Stimulated activated effector memory CD8-positive, alpha-beta T cell treated with anti-CD3 and anti-CD28 coated beads, Interleukin-12 subunit alpha, Interleukin-12 subunit beta, amount 100 ng/mL, for 72 hours (primary cell): ENCODE results near the gene DXO.

Source experiments
- ATAC-seq: fragments of 150-1000 bp; cut with Tn5 transposase; 2 replicates; pipeline ENCODE4 v1.10.0; 2021
- DNase-seq, 2 donors: peaks; one replicate each; pipeline ENCODE4 v3.0.0; 2021 to 2022; ENCODE audit warnings: low spot score in 2 of 2
- H3K27ac Mint-ChIP-seq: one replicate; pipeline ENCODE4 v1.8.0; 2022; ENCODE audit warnings: mild to moderate bottlenecking, mixed read lengths
- H3K36me3 Mint-ChIP-seq: one replicate; pipeline ENCODE4 v1.8.0; 2022; ENCODE audit warnings: mild to moderate bottlenecking, mixed read lengths
- H3K4me1 Mint-ChIP-seq: one replicate; pipeline ENCODE4 v1.8.0; 2022; ENCODE audit warnings: mixed read lengths
- H3K4me3 Mint-ChIP-seq: one replicate; pipeline ENCODE4 v1.8.0; 2022; ENCODE audit warnings: mild to moderate bottlenecking, mixed read lengths
- H3K9me3 Mint-ChIP-seq: one replicate; pipeline ENCODE4 v1.8.0; 2022; ENCODE audit warnings: mixed read lengths

The DXO gene

DNA sequence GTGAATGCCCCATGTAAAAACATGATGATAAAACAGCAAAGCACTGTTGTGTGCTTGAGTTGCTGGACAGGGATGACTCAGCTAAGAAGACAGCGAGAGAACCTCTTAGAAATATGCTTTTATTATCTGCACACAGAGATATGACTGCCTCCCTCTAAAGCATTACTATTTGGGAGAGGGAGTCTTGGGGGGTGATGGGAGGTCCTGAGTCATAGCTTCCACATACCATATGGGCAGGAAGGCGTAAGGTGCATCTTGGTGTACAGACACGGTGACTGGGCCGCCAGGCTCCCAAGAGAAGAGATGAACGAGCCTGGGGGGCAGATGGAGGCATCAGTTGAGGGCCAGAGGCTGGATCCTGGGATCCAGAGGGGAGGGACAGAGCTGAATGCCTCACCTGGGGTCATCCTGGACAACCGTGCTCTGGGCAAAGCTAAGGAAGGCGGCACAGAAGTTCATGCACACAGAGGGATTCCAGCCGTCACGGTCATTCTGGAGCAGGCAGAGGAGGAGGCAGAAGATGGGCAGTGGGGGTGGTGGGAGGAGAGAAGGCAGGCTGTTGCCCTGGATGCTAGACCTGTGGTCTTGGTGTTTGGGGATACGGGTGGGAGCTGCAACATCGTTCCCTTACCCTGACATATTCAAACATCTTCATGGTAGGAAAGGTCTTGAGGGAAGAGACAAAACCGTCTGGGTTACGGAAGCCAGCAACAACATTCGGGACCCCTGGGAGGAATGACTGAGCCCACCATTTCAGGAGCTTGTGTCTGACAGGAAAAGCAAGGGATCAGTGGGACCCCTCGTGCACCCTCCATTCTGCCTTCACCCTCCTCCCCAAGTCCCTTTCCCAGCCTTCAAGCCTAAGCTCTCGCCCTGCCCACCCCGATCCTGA is 2.0 kb downstream of the DXO start:
- no peak for DNase-seq
- no peak for ATAC-seq
- peak overlapping the region; percentile 99 for H3K27ac Mint-ChIP-seq
- H3K4me3 Mint-ChIP-seq, result peak overlapping the region; percentile 85
- H3K36me3 Mint-ChIP-seq, result peaks cover 90% of the 10 kb centered on the region
- no peaks in the 10 kb centered on the region for H3K9me3 Mint-ChIP-seq
- peaks cover 65% of the 10 kb centered on the region for H3K4me1 Mint-ChIP-seq

GRCh38 chr6:31968791-31969711 is 2.9 kb downstream of the DXO start:
- no peak for DNase-seq
- Mint-ChIP-seq H3K4me3 (peak overlapping the region; percentile 85), H3K9me3 (no peaks in the 10 kb centered on the region), H3K27ac (peak overlapping the region; percentile 99), H3K4me1 (peaks cover 61% of the 10 kb centered on the region), H3K36me3 (peaks cover 93% of the 10 kb centered on the region)
- ATAC-seq, result no peak

- DNase-seq (no peak), ATAC-seq (no peak)
- H3K4me3 Mint-ChIP-seq, result no peak overlapping the region
- H3K4me1 Mint-ChIP-seq, result peaks cover 54% of the 10 kb centered on the region
- H3K27ac Mint-ChIP-seq, result peak overlapping the region; percentile 78
- no peaks in the 10 kb centered on the region for H3K9me3 Mint-ChIP-seq
- peaks cover 98% of the 10 kb centered on the region for H3K36me3 Mint-ChIP-seq
Measured at GRCh38 chr6:31968326-31968725, 3.6 kb downstream of the DXO start.

DNA sequence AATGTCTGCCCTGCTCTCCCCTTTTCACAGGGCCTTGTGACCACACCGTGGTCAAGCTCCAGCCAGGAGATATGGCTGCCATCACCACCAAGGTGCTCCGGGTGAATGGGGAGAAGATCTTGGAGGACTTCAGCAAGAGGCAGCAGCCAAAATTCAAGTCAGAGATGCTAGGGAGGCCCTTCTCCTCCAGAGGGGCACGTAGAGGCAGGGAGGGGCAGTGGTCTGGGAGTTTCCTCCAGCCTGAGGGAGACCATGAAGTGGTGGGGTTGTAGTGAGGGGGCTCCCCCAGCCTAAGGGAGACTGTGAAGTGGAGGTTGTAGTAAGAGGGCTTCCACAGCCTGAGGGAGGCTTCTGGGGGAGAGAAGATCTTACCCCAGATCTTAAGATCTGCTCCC is 4.0 kb downstream of the DXO start:
- Mint-ChIP-seq H3K27ac (peak overlapping the region; percentile 78), H3K9me3 (no peaks in the 10 kb centered on the region), H3K4me1 (peaks cover 49% of the 10 kb centered on the region), H3K4me3 (no peak overlapping the region), H3K36me3 (peaks cover 100% of the 10 kb centered on the region)
- DNase-seq, result no peak
- no peak for ATAC-seq

DNA sequence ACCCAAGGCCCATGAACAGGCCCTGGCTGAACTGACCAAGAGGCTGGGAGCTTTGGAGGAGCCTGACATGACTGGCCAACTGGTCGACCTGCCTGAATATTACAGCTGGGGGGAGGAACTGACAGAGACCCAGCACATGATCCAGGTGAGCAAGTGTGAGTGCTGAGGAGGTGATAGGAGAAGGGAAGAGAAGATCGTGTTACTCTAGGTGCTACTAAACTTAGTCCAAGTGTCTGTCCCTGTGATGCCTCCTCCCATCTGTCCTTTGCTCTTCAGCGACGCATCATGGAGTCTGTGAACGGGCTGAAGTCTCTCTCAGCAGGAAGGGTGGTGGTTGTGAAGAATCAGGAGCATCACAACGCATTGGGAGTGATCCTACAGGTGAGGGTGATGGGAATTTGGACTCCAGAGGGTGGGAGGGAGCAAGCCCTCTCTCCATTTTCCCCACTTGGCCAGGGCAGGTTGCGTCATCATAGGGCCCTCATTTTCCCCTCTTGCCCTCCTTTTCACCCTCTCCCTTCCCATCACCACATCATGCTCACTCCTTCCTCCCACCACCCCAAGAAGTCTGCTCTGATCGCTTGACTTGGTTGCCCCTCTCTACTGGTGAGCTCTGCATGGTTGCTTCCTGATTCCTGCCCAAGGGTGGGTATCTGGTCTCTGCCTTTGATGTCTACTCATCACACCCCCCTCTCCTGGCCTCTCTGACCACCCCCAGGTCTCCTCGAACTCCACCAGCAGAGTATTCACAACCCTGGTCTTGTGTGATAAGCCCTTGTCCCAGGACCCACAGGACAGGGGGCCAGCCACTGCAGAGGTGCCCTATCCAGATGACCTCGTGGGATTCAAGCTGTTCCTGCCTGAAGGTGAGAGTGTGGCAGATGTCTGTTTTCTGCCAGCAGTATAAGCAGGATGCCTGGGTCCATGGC is 4.7 kb downstream of the DXO start:
- Mint-ChIP-seq H3K9me3 (no peaks in the 10 kb centered on the region), H3K36me3 (peaks cover 100% of the 10 kb centered on the region)
- no peak for ATAC-seq

DNA sequence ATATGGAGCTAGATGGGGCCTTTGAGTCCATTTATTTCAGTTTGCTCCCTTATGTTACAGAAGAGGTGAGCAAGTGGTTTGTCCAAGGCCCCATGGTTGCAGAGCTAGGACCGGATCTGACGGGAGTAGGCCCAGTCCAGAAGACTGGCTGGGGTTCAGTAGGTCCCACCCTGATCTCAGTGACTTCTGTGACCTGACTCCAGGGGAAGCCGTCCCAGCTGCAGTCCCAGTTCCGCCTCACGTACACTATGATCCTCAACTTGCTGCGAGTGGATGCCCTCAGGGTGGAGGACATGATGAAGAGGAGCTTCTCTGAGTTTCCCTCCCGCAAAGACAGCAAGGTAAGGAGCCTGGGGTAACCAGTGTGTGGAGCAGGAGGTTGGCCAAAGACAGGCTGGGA is 5.4 kb downstream of the DXO start:
- DNase-seq, result no peak
- no peaks in the 10 kb centered on the region for H3K9me3 Mint-ChIP-seq
- H3K27ac Mint-ChIP-seq, result peak overlapping the region; percentile 78
- peaks cover 100% of the 10 kb centered on the region for H3K36me3 Mint-ChIP-seq
- H3K4me1 Mint-ChIP-seq, result peaks cover 46% of the 10 kb centered on the region
- H3K4me3 Mint-ChIP-seq, result no peak overlapping the region
- no peak for ATAC-seq

More for the DNA sequence above, 4.7 kb downstream of the DXO start:
- peak overlapping the region; percentile 78 for H3K27ac Mint-ChIP-seq
- no peak for DNase-seq
- peaks cover 45% of the 10 kb centered on the region for H3K4me1 Mint-ChIP-seq
- H3K4me3 Mint-ChIP-seq, result no peak overlapping the region

- Mint-ChIP-seq H3K9me3 (no peaks in the 10 kb centered on the region), H3K4me3 (no peak overlapping the region), H3K36me3 (peaks cover 100% of the 10 kb centered on the region), H3K27ac (peak overlapping the region; percentile 78), H3K4me1 (peaks cover 46% of the 10 kb centered on the region)
- no peak for DNase-seq
- ATAC-seq, result no peak
Measured at GRCh38 chr6:31965700-31966099, 6.2 kb downstream of the DXO start.

GRCh38 chr6:31963921-31964320 is 8.0 kb downstream of the DXO start:
- H3K27ac Mint-ChIP-seq, result peak overlapping the region; percentile 52
- peaks cover 50% of the 10 kb centered on the region for H3K4me1 Mint-ChIP-seq
- ATAC-seq (no peak), DNase-seq (no peak)
- no peaks in the 10 kb centered on the region for H3K9me3 Mint-ChIP-seq
- peaks cover 94% of the 10 kb centered on the region for H3K36me3 Mint-ChIP-seq
- no peak overlapping the region for H3K4me3 Mint-ChIP-seq

GRCh38 chr6:31961616-31962015 is 10.3 kb downstream of the DXO start:
- no peak overlapping the region for H3K4me3 Mint-ChIP-seq
- H3K27ac Mint-ChIP-seq, result peak overlapping the region; percentile 96
- peaks cover 91% of the 10 kb centered on the region for H3K36me3 Mint-ChIP-seq
- DNase-seq (no peak), ATAC-seq (no peak)
- peaks cover 53% of the 10 kb centered on the region for H3K4me1 Mint-ChIP-seq
- H3K9me3 Mint-ChIP-seq, result no peaks in the 10 kb centered on the region

DNA sequence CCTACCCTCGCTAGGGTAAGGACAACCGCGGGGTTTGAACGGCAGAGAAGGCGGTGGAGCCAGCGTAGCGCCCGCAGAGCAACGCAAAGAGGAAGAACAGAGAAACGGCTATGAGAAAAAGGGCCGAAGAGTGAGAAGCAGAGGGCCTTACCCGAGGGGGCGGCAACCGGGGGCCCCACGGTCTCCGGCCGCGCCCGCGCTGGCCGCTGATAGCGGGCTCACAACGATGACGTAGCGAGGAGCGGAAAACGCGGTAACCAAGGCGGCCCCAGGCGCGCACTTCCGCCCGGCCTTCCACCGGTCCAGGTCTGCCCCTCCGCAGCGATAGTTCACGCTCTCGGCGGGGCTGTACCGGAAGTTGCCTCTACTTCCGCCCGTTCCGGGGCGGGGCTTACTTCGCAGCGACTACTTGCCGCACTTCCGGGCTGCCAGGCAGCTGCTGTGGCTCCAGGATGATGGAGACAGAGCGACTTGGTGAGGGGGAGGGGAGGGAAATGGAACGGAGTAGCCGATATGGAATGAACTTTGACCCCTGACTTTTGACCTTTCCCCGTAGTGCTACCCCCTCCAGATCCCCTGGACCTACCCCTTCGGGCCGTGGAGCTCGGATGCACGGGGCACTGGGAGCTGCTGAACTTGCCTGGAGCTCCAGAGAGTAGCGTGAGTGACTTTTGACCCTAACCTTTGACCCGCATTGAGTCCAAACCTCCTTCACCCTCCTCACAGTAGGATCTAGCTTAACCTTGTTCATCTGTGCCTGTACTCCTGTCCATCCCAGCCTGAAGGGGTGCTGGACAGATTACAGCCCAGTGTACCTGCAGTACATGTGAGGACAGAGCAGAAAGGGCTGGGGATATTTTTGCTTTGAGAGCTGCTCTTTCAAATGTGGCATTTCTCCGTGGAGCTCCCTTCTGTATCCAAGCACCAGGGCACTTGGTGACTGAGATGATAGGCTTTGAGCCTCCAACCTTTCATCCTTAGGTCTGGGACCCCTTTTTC is 12.9 kb downstream of the DXO start, which contains the start of the genes NELFE and SKIC2:
NELFE (minus strand) TSS at position 231 of the 999 bp plus-strand sequence. CDS start 525 bp downstream, outside the sequence.
SKIC2 (plus strand) TSS at position 435 of the 999 bp plus-strand sequence; CDS start at position 453, 18 bp downstream.
- Mint-ChIP-seq H3K27ac (peak within 1 kb of the TSS; percentile 96), H3K4me3 (peak within 1 kb of the TSS; percentile 97), H3K9me3 (no peaks in the 10 kb centered on the region), H3K4me1 (peaks cover 46% of the 10 kb centered on the region), H3K36me3 (peaks cover 91% of the 10 kb centered on the region)
- ATAC-seq (peak; percentile 99), DNase-seq (peak; percentile 92 to 98)

GRCh38 chr6:31958412-31958740 is 13.6 kb downstream of the DXO start:
- Mint-ChIP-seq H3K4me3 (peak overlapping the region; percentile 97), H3K4me1 (peaks cover 46% of the 10 kb centered on the region), H3K9me3 (no peaks in the 10 kb centered on the region), H3K36me3 (peaks cover 91% of the 10 kb centered on the region), H3K27ac (peak overlapping the region; percentile 96)
- DNase-seq, result no peak
- ATAC-seq, result no peak

DNA sequence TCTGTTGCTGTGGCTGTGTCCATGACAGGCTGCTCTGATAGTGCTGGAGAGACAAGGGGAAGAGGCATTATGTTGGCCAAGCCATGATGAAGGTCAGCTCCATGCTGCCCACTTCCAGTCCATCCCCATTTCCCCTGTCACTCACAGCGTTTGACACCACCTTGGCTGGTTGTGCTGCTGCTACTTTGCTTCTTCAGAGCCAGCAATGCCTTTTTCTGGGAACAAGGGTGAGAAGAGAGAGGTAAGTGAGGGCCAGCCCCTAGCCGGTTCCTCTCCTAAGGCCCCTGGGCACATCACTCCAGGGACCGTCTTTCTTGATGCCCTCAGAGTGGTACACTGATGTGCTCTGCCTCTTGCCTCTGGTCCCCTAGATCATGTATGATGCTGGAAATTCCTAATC is 15.1 kb downstream of the DXO start:
- Mint-ChIP-seq H3K4me3 (peak overlapping the region; percentile 97), H3K27ac (peak overlapping the region; percentile 96), H3K36me3 (peaks cover 88% of the 10 kb centered on the region), H3K9me3 (no peaks in the 10 kb centered on the region), H3K4me1 (peaks cover 39% of the 10 kb centered on the region)
- DNase-seq, result no peak
- no peak for ATAC-seq

- H3K36me3 Mint-ChIP-seq, result peaks cover 71% of the 10 kb centered on the region
- H3K27ac Mint-ChIP-seq, result peak overlapping the region; percentile 70
- no peak for DNase-seq
- peaks cover 24% of the 10 kb centered on the region for H3K4me1 Mint-ChIP-seq
- ATAC-seq, result no peak
- no peak overlapping the region for H3K4me3 Mint-ChIP-seq
- no peaks in the 10 kb centered on the region for H3K9me3 Mint-ChIP-seq
Measured at GRCh38 chr6:31954511-31954910, 17.4 kb downstream of the DXO start.
